Measurements from ENCODE around the gene MTUS2. TPM values are rescaled to one million over a fixed set of nuclear protein-coding genes. Genes with fewer than 3 reads are reported as not detected.

MTUS2 gene
- total and polyA plus RNA-seq, 2 experiments from 2014 or later = 3.0 to 4.3 TPM

DNA sequence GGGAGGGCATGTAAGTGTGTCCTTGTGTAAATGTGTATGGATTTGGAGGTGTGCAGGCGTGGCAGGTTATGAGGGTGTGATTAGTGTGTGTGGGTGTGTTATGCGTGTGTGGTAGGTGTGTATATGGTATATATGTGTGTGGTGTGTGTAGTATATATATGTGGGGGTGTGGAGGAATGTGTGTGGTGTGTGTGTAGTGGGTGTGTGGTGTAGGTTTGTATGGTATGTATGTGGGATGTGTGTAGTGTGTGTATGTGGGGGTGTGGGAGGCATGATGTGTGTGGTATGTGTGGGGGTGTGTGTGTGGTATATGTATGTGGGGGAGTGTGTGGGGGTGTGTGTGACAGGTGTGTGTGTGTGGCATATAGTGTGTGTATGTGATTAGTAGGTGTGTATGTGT, 671.1 kb downstream of the MTUS2 start:
- H3K27me3 ChIP-seq = no peaks in the 10 kb centered on the region
- no peaks in the 10 kb centered on the region for H4K20me1 ChIP-seq (ENCODE audit: insufficient read depth, poor library complexity, severe bottlenecking)
- no peaks in the 10 kb centered on the region for H3K79me2 ChIP-seq
- no peak for DNase-seq (ENCODE audit: low spot score)
- H3K36me3 ChIP-seq (replicated peaks; ENCODE audit: insufficient read depth, low read depth) = no peaks in the 10 kb centered on the region
- TF ChIP-seq, protein P1, sequence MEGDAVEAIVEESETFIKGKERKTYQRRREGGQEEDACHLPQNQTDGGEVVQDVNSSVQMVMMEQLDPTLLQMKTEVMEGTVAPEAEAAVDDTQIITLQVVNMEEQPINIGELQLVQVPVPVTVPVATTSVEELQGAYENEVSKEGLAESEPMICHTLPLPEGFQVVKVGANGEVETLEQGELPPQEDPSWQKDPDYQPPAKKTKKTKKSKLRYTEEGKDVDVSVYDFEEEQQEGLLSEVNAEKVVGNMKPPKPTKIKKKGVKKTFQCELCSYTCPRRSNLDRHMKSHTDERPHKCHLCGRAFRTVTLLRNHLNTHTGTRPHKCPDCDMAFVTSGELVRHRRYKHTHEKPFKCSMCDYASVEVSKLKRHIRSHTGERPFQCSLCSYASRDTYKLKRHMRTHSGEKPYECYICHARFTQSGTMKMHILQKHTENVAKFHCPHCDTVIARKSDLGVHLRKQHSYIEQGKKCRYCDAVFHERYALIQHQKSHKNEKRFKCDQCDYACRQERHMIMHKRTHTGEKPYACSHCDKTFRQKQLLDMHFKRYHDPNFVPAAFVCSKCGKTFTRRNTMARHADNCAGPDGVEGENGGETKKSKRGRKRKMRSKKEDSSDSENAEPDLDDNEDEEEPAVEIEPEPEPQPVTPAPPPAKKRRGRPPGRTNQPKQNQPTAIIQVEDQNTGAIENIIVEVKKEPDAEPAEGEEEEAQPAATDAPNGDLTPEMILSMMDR (IDR thresholded peaks at IDR 0.05; ENCODE audit: poor library complexity) = no peak
- no peak for TF ChIP-seq EZH2phosphoT487 (IDR thresholded peaks at IDR 0.05; ENCODE audit: low read depth, severe bottlenecking, unreplicated experiment)
- no peak overlapping the region for H3K27ac ChIP-seq
- H3K9me3 ChIP-seq (ENCODE audit: low read depth) = no peaks in the 10 kb centered on the region
- H2AFZ ChIP-seq = no peak overlapping the region
- no peak overlapping the region for H3K4me3 ChIP-seq
- no peaks in the 10 kb centered on the region for H3K4me1 ChIP-seq (ENCODE audit: insufficient read depth)
- H3K9me2 ChIP-seq (replicated peaks; ENCODE audit: insufficient read depth) = no peaks in the 10 kb centered on the region
- no peak overlapping the region for H3K4me2 ChIP-seq
- WGBS (ENCODE audit: low lambda C conversion rate, missing lambda C conversion rate) = 45% methylated on average over 2 of the region's 2 CpGs

DNA sequence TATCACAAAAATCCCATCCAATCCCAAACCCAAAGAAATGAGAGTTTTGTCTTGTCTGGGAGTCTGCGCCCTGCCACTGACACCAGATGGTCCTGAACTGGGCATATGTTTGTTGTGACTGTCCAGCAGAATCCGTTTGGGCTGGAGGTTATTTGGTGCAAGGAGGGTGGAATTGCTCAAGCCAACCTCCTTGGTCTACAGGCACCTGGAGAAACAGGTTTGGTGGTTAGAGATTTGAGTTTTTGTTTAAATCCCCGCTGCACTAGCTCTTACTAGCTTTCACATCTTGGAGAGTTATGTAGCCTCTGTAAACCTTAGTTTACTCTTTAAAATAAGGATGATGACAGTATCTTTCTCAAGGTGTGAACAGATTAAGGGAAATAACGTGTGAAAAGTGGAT, 673.7 kb downstream of the MTUS2 start:
- no peaks in the 10 kb centered on the region for H3K9me2 ChIP-seq (replicated peaks; ENCODE audit: insufficient read depth)
- no peaks in the 10 kb centered on the region for H3K36me3 ChIP-seq (replicated peaks; ENCODE audit: insufficient read depth, low read depth)
- no peak overlapping the region for H3K4me3 ChIP-seq
- no peaks in the 10 kb centered on the region for H3K27me3 ChIP-seq
- H3K27ac ChIP-seq = no peak overlapping the region
- no peak for DNase-seq (ENCODE audit: low spot score)
- H3K4me1 ChIP-seq (ENCODE audit: insufficient read depth) = peaks cover 6% of the 10 kb centered on the region
- 63% methylated on average over 4 of the region's 4 CpGs for WGBS (ENCODE audit: low lambda C conversion rate, missing lambda C conversion rate)
- H3K4me2 ChIP-seq = no peak overlapping the region
- TF ChIP-seq, protein P1 (IDR thresholded peaks at IDR 0.05; ENCODE audit: poor library complexity) = no peak
- TF ChIP-seq EZH2phosphoT487 (IDR thresholded peaks at IDR 0.05; ENCODE audit: low read depth, severe bottlenecking, unreplicated experiment) (no peak), EZH2 (IDR thresholded peaks at IDR 0.05; ENCODE audit: borderline replicate concordance) (no peak)
- no peaks in the 10 kb centered on the region for H3K9me3 ChIP-seq (ENCODE audit: low read depth)
- no peaks in the 10 kb centered on the region for H4K20me1 ChIP-seq (ENCODE audit: insufficient read depth, poor library complexity, severe bottlenecking)
- no peaks in the 10 kb centered on the region for H3K79me2 ChIP-seq
- no peak overlapping the region for H2AFZ ChIP-seq

DNA sequence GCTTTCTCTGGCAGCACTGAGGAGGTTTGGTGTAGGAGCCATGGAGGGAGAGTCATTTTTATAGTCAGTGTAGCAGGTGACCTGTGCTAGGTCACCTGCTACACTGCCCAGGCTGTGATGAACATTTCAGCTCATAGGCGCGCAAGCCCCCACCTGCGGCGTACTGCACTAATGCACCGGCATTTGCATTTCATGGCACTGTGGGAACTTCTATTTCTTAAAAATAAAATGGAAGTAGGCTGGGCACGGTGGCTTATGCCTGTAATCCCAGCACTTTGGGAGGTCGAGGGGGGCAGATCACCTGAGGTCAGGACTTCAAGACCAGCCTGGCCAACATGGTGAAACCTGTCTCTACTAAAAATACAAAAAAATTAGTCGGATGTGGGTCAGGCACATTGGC, 674.4 kb downstream of the MTUS2 start:
- H3K27me3 ChIP-seq = no peaks in the 10 kb centered on the region
- H3K4me2 ChIP-seq = no peak overlapping the region
- no peaks in the 10 kb centered on the region for H3K79me2 ChIP-seq
- WGBS (ENCODE audit: low lambda C conversion rate, missing lambda C conversion rate) = 87% methylated on average over 8 of the region's 8 CpGs
- no peak overlapping the region for H2AFZ ChIP-seq
- H3K27ac ChIP-seq = no peak overlapping the region
- TF ChIP-seq EZH2phosphoT487 (IDR thresholded peaks at IDR 0.05; ENCODE audit: low read depth, severe bottlenecking, unreplicated experiment) = no peak
- no peak for TF ChIP-seq EZH2 (IDR thresholded peaks at IDR 0.05; ENCODE audit: borderline replicate concordance)
- no peak for DNase-seq (ENCODE audit: low spot score)
- H3K4me1 ChIP-seq (ENCODE audit: insufficient read depth) = peaks cover 6% of the 10 kb centered on the region
- no peak overlapping the region for H3K4me3 ChIP-seq
- no peaks in the 10 kb centered on the region for H3K9me2 ChIP-seq (replicated peaks; ENCODE audit: insufficient read depth)
- no peaks in the 10 kb centered on the region for H4K20me1 ChIP-seq (ENCODE audit: insufficient read depth, poor library complexity, severe bottlenecking)
- H3K36me3 ChIP-seq (replicated peaks; ENCODE audit: insufficient read depth, low read depth) = no peaks in the 10 kb centered on the region
- no peaks in the 10 kb centered on the region for H3K9me3 ChIP-seq (ENCODE audit: low read depth)

DNA sequence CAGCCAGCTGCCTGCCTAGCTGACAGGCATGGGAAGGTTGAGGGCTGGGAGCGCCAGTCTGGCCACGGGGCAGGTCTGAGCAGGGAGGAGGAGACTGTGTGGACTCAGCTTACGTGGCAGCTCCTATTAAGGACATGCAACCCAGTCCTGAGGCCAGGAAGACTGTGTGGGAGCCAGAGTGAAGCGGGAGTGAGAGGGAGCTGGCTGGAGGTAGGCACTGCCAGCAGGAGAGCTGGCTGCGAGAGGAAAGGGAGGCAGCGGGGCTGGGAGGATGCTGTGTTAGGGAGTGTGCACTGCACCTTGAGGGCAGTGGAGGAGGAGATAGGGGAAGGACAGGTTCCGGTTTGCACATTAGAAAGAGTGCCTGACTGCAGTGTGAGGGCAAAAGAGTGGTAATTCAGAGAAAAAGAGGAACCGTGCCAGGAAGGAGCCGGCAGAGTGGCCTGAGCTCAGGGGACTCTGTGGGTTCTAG, 676.1 kb downstream of the MTUS2 start:
- Histone ChIP-seq H3K4me1 (ENCODE audit: insufficient read depth) (peaks cover 6% of the 10 kb centered on the region), H2AFZ (no peak overlapping the region), H3K36me3 (replicated peaks; ENCODE audit: insufficient read depth, low read depth) (no peaks in the 10 kb centered on the region), H4K20me1 (ENCODE audit: insufficient read depth, poor library complexity, severe bottlenecking) (no peaks in the 10 kb centered on the region), H3K27ac (no peak overlapping the region), H3K9me2 (replicated peaks; ENCODE audit: insufficient read depth) (no peaks in the 10 kb centered on the region), H3K79me2 (no peaks in the 10 kb centered on the region), H3K4me2 (no peak overlapping the region), H3K4me3 (no peak overlapping the region), H3K27me3 (peaks cover 3% of the 10 kb centered on the region), H3K9me3 (ENCODE audit: low read depth) (no peaks in the 10 kb centered on the region)
- no peak for DNase-seq (ENCODE audit: low spot score)
- WGBS (ENCODE audit: low lambda C conversion rate, missing lambda C conversion rate) = 85% methylated on average over 9 of the region's 9 CpGs
- TF ChIP-seq EZH2phosphoT487 (IDR thresholded peaks at IDR 0.05; ENCODE audit: low read depth, severe bottlenecking, unreplicated experiment) (no peak), EZH2 (IDR thresholded peaks at IDR 0.05; ENCODE audit: borderline replicate concordance) (no peak)
- TF ChIP-seq, protein P1 (IDR thresholded peaks at IDR 0.05; ENCODE audit: poor library complexity) = no peak

Measured in hepatocyte (in vitro differentiated cells).